ENCODE data around the gene NFYB. TPM values are rescaled to one million over a fixed set of nuclear protein-coding genes. Genes with fewer than 3 reads are reported as not detected.
A peak's percentile ranks its signal among the peaks of the same experiment; 100 is the strongest.

NFYB gene
- total and polyA plus RNA-seq, 9 of the 15 experiments (the other 6 are each of a cell fraction or from before 2014, with no cell fraction given), result 14.5 to 51.5 (median 32.3) TPM

DNA sequence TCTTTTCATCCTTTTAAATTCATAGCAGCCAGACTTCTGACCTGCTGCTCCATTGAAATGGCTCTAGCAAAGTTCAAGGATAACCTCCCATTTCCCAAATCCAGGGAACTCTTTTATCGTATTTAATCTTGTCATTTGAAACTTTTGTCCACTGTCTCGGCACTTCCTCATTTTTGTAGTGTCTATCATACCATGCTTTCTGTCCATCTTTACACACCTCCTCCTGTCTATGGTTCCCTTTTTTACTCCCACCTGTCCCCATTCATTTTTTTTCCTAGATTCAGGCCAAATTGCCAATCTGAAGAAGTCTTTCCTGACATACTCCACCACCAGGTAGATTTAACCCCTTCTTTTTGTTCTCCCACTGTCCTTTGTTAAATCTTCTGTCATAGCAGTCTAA lies 31.0 kb downstream of the NFYB start (continued):
- TF ChIP-seq, protein P1, sequence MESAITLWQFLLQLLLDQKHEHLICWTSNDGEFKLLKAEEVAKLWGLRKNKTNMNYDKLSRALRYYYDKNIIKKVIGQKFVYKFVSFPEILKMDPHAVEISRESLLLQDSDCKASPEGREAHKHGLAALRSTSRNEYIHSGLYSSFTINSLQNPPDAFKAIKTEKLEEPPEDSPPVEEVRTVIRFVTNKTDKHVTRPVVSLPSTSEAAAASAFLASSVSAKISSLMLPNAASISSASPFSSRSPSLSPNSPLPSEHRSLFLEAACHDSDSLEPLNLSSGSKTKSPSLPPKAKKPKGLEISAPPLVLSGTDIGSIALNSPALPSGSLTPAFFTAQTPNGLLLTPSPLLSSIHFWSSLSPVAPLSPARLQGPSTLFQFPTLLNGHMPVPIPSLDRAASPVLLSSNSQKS (CRISPR knock-in tag; IDR thresholded peaks at IDR 0.05), result no peak
- no peak for TF ChIP-seq SRSF7 (optimal IDR thresholded peaks at IDR 0.05; ENCODE audit: low read depth, low read length)
- peak; percentile 48 for TF ChIP-seq ARID1B (IDR thresholded peaks at IDR 0.05)
- no peak for TF ChIP-seq POLR2G (IDR thresholded peaks at IDR 0.05; ENCODE audit: low read depth, low read length)
- no peak for TF ChIP-seq KLF6 (CRISPR knock-in tag; IDR thresholded peaks at IDR 0.05; ENCODE audit: borderline replicate concordance)
- TF ChIP-seq CSDE1 (IDR thresholded peaks at IDR 0.05), result no peak
- TF ChIP-seq, protein P2, sequence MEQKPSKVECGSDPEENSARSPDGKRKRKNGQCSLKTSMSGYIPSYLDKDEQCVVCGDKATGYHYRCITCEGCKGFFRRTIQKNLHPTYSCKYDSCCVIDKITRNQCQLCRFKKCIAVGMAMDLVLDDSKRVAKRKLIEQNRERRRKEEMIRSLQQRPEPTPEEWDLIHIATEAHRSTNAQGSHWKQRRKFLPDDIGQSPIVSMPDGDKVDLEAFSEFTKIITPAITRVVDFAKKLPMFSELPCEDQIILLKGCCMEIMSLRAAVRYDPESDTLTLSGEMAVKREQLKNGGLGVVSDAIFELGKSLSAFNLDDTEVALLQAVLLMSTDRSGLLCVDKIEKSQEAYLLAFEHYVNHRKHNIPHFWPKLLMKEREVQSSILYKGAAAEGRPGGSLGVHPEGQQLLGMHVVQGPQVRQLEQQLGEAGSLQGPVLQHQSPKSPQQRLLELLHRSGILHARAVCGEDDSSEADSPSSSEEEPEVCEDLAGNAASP (IDR thresholded peaks at IDR 0.05), result no peak
- TF ChIP-seq, protein P3, sequence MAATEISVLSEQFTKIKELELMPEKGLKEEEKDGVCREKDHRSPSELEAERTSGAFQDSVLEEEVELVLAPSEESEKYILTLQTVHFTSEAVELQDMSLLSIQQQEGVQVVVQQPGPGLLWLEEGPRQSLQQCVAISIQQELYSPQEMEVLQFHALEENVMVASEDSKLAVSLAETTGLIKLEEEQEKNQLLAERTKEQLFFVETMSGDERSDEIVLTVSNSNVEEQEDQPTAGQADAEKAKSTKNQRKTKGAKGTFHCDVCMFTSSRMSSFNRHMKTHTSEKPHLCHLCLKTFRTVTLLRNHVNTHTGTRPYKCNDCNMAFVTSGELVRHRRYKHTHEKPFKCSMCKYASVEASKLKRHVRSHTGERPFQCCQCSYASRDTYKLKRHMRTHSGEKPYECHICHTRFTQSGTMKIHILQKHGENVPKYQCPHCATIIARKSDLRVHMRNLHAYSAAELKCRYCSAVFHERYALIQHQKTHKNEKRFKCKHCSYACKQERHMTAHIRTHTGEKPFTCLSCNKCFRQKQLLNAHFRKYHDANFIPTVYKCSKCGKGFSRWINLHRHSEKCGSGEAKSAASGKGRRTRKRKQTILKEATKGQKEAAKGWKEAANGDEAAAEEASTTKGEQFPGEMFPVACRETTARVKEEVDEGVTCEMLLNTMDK (IDR thresholded peaks at IDR 0.05; ENCODE audit: borderline replicate concordance, insufficient read depth, low read depth, low read length, poor library complexity, severe bottlenecking), result no peak
- TF ChIP-seq XRCC4 (IDR thresholded peaks at IDR 0.05; ENCODE audit: extremely low read depth, insufficient read depth, insufficient read length), result no peak
- peak; percentile 99 for TF ChIP-seq SPI1 (IDR thresholded peaks at IDR 0.05; ENCODE audit: borderline replicate concordance, low read depth, low read length)
- TF ChIP-seq DMBX1 (CRISPR knock-in tag; IDR thresholded peaks at IDR 0.05; ENCODE audit: borderline replicate concordance), result no peak
- TF ChIP-seq MTA1 (IDR thresholded peaks at IDR 0.05; ENCODE audit: borderline replicate concordance), result peak; percentile 36; the same call in 1 of the 2 replicates
- no peak for TF ChIP-seq YY1 (IDR thresholded peaks at IDR 0.05; ENCODE audit: borderline replicate concordance in 1 of 3, control insufficient read depth in 1 of 3, extremely low read depth in 1 of 3, insufficient read depth in 3 of 3, insufficient read length in 1 of 3, insufficient replicate concordance in 2 of 3, low read depth in 1 of 3, low read length in 2 of 3)
- TF ChIP-seq MAFG (tag; conservative IDR thresholded peaks at IDR 0.05), result no peak
- no peak for TF ChIP-seq HNRNPL (IDR thresholded peaks at IDR 0.05; ENCODE audit: low read depth, low read length)
- TF ChIP-seq CTBP1 (IDR thresholded peaks at IDR 0.05; ENCODE audit: borderline replicate concordance), result peak; percentile 41; the same call in 1 of the 2 replicates
- TF ChIP-seq, protein P4, sequence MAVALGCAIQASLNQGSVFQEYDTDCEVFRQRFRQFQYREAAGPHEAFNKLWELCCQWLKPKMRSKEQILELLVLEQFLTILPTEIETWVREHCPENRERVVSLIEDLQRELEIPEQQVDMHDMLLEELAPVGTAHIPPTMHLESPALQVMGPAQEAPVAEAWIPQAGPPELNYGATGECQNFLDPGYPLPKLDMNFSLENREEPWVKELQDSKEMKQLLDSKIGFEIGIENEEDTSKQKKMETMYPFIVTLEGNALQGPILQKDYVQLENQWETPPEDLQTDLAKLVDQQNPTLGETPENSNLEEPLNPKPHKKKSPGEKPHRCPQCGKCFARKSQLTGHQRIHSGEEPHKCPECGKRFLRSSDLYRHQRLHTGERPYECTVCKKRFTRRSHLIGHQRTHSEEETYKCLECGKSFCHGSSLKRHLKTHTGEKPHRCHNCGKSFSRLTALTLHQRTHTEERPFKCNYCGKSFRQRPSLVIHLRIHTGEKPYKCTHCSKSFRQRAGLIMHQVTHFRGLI (CRISPR knock-in tag; IDR thresholded peaks at IDR 0.05), result no peak
- TF ChIP-seq PHF21A (IDR thresholded peaks at IDR 0.05; ENCODE audit: borderline replicate concordance, low read depth), result no peak
- no peak for TF ChIP-seq NBN (IDR thresholded peaks at IDR 0.05; ENCODE audit: low read depth)
- no peak for TF ChIP-seq BRCA1 (IDR thresholded peaks at IDR 0.05)
- no peak for TF ChIP-seq BRCA1 (CRISPR knock-in tag; IDR thresholded peaks at IDR 0.05)
- no peak for TF ChIP-seq KDM4B (IDR thresholded peaks at IDR 0.05; ENCODE audit: borderline replicate concordance in 2 of 2, low read depth in 1 of 2)

Measured in K562 (cell line).